GM18873 (cell line): ENCODE data around the gene OR4K5.
"Not testable (repeated sequence)": the region's sequence is repeated elsewhere in the genome, so short reads cannot be mapped to it uniquely, and the experiment has no call there.

Source experiments
- ATAC-seq: cut with Tn5 transposase; IDR thresholded peaks from one replicate; pipeline ENCODE4 v1.9.1; 2021; ENCODE audit warnings: mild to moderate bottlenecking, moderate library complexity, moderate number of reproducible peaks; ENCODE audit not compliant: unreplicated experiment, low FRiP score

Gene OR4K5

GRCh38 chr14:19920021-19920657, at the start of gene OR4K5:
Gene OR4K5 (plus strand): TSS chr14:19920607. CDS start chr14:19920607, 0 bp downstream.
- ATAC-seq: no peak

DNA sequence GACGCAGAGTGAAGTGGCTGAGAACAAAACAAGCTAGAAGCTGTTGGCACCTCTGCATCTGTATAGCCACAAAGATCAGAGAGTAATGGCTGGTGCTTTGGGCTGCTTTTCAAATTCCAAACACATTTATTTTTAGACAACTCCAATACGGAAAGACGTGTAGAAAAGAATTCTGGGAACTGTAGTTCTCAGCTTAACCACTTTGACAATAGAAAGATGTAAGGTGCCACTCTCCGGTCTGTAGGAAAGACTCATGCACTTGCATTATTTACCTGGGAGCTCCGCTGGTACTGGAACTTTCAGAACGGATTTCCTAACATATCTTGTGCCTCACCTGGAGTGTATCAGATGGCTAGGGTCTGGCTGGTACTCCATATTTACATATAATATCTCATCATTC, 47.2 kb upstream of the OR4K5 start:
- ATAC-seq: no peak

GRCh38 chr14:19874842-19875241, 45.6 kb upstream of the OR4K5 start, which contains the start of gene OR4K2:
Gene OR4K2 (plus strand): TSS chr14:19875142. CDS start chr14:19876268, 1,126 bp downstream.
- no peak for ATAC-seq

DNA sequence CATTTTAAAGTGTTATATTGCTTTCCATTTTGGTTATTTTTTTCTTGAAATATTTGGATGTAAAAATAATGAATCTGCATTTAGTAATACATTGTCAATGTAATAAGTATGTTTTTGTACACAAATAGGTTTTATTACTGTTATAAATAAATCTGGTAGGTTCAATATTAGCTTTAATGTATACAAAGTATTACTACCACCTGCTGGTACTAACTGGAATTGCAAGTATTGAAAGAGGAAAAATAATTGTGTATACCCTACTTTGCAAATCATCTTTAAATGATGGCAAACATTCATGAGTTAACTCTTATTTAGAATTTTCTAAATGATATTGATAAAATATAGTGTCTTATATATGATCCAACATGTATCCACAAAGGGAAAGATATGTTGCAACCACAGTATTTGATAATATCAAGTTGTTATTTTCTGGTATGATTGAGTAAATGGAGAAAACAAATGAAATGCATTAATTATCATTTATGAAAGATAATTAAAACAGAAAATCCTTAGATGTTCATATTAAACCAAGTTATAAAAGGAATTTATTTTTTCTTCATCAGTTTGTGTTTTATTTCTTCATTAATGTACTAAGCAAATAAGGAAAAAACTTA, 42.3 kb upstream of the OR4K5 start:
- no peak for ATAC-seq

DNA sequence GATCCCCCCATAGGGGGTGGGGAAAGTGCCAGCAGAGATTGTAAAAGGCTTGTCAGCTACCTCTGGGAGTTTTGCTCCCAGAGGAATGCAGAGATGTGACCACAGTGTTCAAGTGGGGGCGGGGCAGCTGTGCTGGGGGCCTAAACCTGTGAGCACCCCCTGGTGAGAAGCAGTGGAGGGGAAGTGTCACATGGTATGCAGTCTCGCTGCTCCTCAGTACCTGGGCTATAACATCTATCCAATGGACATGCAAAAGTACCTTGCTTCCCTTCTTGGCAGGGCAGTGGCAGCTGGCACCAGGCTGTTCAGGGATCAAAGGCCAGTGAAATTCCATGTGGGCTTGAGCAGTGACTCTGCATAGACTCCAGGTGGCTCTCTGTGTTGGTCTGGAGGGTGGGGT, 25.1 kb upstream of the OR4K5 start:
- no peak for ATAC-seq

GRCh38 chr14:19900999-19901398, 19.4 kb upstream of the OR4K5 start:
- no peak for ATAC-seq

- ATAC-seq: no peak
Measured at GRCh38 chr14:19902409-19902808, 18.0 kb upstream of the OR4K5 start.

- no peak for ATAC-seq
Measured at GRCh38 chr14:19906665-19907064, 13.7 kb upstream of the OR4K5 start.

DNA sequence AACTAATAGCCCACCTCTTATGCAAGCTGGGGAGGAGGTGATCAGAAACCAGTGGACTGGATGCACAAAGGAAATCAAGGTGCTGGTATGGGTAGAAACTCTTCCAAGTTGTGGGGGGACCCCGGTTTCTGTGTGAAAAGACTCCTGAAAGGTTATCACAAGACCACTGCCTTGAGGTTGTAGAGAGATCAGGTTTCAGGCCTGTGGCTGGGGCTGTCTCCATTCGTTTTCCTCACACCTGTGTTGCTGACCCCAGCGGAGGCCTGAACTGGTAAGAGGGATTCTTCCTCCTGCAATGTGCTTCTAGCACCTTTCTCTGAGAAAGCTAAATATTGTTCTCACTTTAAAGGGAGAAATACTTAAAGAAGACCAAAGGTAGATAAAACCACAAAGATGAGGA, 9.3 kb upstream of the OR4K5 start:
- no peak for ATAC-seq

GRCh38 chr14:19917243-19917642, 3.2 kb upstream of the OR4K5 start:
- no peak for ATAC-seq

DNA sequence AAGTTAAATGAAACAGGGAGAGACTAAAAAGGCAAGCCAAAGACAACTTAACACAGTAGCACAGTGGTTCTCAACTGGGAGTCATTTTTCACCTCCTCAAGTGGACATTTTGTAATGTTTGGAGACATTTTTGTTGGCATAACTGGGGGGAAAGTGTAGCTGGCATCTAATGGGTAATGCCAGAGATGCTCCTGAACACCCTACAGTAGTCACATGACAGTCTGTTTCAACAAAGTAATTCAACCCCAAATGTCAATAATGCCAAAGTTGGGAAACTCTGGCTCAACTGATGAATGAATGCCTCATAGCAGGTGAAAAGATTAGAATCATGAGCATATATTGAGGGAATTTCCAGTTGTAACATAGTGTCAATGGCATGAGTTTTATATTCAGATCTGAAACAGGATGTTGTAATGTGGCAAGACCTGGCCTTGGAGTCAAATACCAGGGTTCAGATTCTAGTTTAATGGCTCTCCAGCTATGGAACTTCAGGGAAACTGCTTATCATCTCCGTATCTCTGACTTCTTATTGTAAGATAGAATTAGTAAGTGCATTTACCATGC, 2.4 kb upstream of the OR4K5 start:
- no peak for ATAC-seq

GRCh38 chr14:19918553-19919264, 1.7 kb upstream of the OR4K5 start:
- ATAC-seq: no peak

DNA sequence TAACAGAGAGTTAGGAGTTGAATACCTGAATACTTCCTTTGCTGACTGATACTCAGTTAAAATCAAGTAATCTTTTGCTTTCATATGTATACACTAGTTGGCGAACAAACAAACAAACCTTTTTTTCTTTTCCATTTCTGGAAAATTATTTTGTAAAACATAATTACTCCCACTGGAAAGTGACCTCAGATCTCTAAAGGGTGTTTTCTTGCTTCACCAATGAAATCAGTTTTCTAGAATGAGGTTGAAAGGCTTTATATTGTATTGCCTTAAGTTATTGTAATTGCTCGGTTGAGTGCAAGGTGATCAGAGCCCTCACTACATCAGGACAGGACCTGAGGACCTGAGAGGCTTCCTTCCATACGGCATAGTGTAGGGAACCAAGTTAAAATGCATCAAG, 10.2 kb downstream of the OR4K5 start, which contains the start of gene OR4K1:
Gene OR4K1, plus strand, starts transcription at position 301 of the 400 bp plus-strand sequence. CDS start 4,750 bp downstream, outside the sequence.
- no peak for ATAC-seq

- ATAC-seq: no peak
Measured at GRCh38 chr14:19941668-19942067, 21.3 kb downstream of the OR4K5 start.

DNA sequence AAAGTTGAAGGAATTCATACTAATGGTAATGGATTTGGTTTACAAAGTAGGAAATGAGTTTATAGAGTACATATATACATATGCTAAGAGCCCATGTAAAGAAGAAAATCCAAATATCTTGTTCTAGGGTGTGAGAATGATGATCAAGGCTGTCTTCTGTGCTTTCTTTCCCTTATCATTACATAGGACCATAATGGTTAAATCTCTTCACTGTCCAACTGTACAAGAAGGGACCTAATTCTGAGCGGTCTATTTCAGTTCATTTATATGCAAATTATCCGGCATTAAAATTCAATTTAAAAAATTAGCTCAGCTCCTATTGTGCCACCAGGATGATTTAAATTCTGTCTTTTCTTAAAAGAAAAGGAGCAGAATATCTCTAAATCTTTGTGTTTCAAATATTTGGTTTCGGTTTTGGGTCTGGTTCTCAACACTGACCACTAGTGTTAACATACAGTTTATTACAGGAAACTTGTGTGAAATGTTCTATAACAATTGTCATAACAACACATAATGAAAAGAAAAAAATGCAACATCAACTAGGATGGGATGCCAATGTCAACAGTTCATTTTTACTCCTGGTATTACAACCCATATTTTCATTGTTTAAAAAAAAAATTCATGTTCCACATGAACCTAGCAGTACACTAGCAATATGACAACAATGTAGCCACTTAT, 27.1 kb downstream of the OR4K5 start:
- ATAC-seq: no peak

DNA sequence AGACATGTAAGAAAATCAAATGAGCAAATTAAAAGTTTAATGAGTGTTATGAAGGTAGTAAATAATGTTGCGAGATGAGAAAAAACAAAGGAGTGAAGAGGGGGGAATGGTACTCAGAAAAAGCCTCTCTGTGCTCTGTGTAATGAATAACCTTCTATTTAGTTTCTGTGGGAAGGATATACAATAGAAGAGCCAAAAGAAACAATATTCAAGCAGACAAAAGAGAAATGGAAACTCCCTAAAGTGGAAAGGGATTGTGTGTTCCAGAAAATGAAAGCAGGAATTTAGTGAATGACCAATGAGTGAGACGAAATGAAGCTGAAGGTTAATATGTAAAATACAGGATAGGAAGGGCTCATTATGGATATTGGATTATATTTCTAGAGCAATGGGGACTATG, 28.8 kb downstream of the OR4K5 start:
- ATAC-seq: no peak

DNA sequence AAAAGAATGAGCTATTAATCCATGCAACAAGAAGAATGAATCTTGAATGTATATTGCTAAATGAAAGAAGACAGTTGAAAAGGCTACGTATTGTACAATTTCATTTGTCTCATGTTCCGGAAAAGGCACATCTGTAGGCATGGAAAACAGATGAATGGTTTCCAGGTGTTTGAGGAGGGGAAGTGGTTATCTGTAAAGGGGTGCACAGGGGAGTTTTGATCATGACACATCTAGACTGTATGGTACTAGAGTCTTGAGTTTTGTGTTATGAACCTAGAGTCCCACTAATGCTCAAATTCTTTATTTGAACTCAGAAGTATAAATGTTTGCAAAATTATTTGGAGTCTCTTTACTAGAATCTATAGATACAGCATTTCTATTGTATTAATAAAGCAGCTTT, 49.3 kb downstream of the OR4K5 start:
- ATAC-seq: not testable (repeated sequence)
